ENCODE results near the gene DTD1. TPM values are rescaled to one million over a fixed set of nuclear protein-coding genes. Genes with fewer than 3 reads are reported as not detected.

DTD1 gene
- total RNA-seq, 1 experiment from 2014 or later: 62.8 TPM

DNA sequence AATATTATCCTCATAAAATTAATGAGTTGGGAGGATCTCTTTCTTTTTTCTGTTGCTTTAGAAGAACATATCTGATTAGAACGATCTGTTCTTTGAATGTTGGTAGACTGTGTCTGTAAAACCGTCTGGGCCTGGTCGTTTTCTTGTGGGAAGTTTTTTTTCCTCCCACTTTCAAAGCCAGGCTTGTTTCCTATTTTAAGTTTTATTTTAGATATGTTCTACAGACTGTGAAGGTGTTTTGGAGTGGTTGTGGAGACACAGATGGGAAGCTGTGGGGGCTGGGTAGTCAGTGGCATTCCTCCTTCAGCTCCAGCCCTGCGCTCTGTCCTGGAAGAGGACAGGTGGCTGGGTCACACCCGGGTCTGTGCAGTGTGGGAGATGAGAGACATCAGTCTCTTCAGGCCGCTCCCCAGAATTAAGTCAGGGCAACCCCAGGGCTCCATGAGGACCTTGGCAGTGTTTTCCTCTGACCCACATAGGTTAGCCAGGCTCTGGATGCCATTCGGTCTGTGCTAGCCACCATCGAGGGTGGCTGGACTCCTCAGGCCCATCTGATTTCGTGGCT, 133.8 kb downstream of the DTD1 start:
- Histone ChIP-seq H3F3A (ENCODE audit: insufficient read depth, low read depth) (no peaks in the 10 kb centered on the region), H3K27ac (no peak overlapping the region), H3K36me3 (ENCODE audit: low read depth) (no peaks in the 10 kb centered on the region), H3K4me3 (no peak overlapping the region), H3K9me3 (ENCODE audit: insufficient read depth, low read depth) (no peaks in the 10 kb centered on the region), H3K4me2 (no peak overlapping the region), H3K79me2 (ENCODE audit: low read depth) (no peaks in the 10 kb centered on the region), H2AFZ (no peak overlapping the region), H3K4me1 (replicated peaks; ENCODE audit: insufficient read depth) (no peaks in the 10 kb centered on the region), H3K9me2 (ENCODE audit: insufficient read depth) (no peaks in the 10 kb centered on the region), H4K20me1 (ENCODE audit: insufficient read depth) (no peaks in the 10 kb centered on the region), H3K27me3 (ENCODE audit: insufficient read depth, low read depth) (no peaks in the 10 kb centered on the region)
- no peak for DNase-seq
- ChIA-PET POLR2A (ENCODE audit: unreplicated experiment) (no interaction called here), CTCF (no interaction called here)
- no TSS peak for BruUV-seq (replicated peaks)
- intact Hi-C loops (cut with micrococcal nuclease; ENCODE audit: unreplicated experiment): no loop called here
- TF ChIP-seq, protein P1, sequence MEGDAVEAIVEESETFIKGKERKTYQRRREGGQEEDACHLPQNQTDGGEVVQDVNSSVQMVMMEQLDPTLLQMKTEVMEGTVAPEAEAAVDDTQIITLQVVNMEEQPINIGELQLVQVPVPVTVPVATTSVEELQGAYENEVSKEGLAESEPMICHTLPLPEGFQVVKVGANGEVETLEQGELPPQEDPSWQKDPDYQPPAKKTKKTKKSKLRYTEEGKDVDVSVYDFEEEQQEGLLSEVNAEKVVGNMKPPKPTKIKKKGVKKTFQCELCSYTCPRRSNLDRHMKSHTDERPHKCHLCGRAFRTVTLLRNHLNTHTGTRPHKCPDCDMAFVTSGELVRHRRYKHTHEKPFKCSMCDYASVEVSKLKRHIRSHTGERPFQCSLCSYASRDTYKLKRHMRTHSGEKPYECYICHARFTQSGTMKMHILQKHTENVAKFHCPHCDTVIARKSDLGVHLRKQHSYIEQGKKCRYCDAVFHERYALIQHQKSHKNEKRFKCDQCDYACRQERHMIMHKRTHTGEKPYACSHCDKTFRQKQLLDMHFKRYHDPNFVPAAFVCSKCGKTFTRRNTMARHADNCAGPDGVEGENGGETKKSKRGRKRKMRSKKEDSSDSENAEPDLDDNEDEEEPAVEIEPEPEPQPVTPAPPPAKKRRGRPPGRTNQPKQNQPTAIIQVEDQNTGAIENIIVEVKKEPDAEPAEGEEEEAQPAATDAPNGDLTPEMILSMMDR (conservative IDR thresholded peaks at IDR 0.05): no peak
- TF ChIP-seq EZH2 (IDR thresholded peaks at IDR 0.05; ENCODE audit: low read depth): no peak

DNA sequence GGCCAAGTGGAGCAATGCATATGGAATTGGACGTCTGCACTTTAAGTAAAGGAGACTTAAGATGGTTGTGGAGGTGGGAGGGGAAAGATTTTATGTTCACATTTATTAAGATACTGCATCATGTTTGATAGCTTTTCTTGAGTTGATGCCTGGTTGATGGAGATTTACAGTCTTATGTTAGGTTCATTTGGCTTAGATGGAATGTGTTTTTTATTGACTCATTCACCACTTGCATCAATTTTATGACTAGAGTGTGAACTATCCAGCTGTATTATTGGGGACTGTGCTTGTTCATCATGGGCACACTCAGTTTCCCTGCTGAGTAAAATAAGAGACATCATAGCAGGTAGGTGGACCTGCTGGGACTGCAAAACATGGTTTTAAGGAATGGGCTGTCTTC, 134.5 kb downstream of the DTD1 start:
- intact Hi-C loops (cut with micrococcal nuclease; ENCODE audit: unreplicated experiment): no loop called here
- no peaks in the 10 kb centered on the region for H3K79me2 ChIP-seq (ENCODE audit: low read depth)
- DNase-seq: no peak
- H3F3A ChIP-seq (ENCODE audit: insufficient read depth, low read depth): no peaks in the 10 kb centered on the region
- ChIA-PET CTCF (no interaction called here), POLR2A (ENCODE audit: unreplicated experiment) (no interaction called here)
- H3K36me3 ChIP-seq (ENCODE audit: low read depth): no peaks in the 10 kb centered on the region
- BruUV-seq (replicated peaks): no TSS peak
- no peaks in the 10 kb centered on the region for H3K9me2 ChIP-seq (ENCODE audit: insufficient read depth)
- no peak overlapping the region for H3K27ac ChIP-seq
- no peaks in the 10 kb centered on the region for H3K4me1 ChIP-seq (replicated peaks; ENCODE audit: insufficient read depth)
- no peak overlapping the region for H2AFZ ChIP-seq
- H3K4me2 ChIP-seq: no peak overlapping the region
- TF ChIP-seq, protein P1 (conservative IDR thresholded peaks at IDR 0.05): no peak
- TF ChIP-seq EZH2 (IDR thresholded peaks at IDR 0.05; ENCODE audit: low read depth): no peak
- no peaks in the 10 kb centered on the region for H4K20me1 ChIP-seq (ENCODE audit: insufficient read depth)
- H3K27me3 ChIP-seq (ENCODE audit: insufficient read depth, low read depth): no peaks in the 10 kb centered on the region
- no peaks in the 10 kb centered on the region for H3K9me3 ChIP-seq (ENCODE audit: insufficient read depth, low read depth)
- no peak overlapping the region for H3K4me3 ChIP-seq

DNA sequence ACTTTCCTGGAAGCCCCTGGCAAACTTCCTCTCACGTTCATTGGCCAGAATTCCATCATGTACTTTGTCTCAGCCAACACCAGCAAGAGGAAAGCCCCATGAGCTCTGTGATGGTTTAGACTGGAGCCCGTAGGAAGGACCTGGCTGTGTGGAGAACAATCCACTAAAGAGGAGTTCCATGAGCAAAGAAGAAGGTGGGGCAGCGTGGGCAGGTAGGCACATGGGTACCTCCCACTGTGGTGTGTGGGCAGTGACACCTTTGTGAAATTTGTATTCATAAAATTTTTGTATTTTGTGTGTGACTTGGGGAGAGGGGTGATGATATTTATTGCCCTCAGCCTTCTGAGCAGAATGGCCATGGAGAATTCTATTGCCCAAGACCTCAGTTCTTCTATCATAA, 136.2 kb downstream of the DTD1 start:
- no peaks in the 10 kb centered on the region for H3K27me3 ChIP-seq (ENCODE audit: insufficient read depth, low read depth)
- DNase-seq: no peak
- no peak overlapping the region for H2AFZ ChIP-seq
- H3K79me2 ChIP-seq (ENCODE audit: low read depth): no peaks in the 10 kb centered on the region
- H3K4me2 ChIP-seq: no peak overlapping the region
- no peak overlapping the region for H3K4me3 ChIP-seq
- BruUV-seq (replicated peaks): no TSS peak
- H3K9me2 ChIP-seq (ENCODE audit: insufficient read depth): no peaks in the 10 kb centered on the region
- no peak overlapping the region for H3K27ac ChIP-seq
- ChIA-PET CTCF (no interaction called here), POLR2A (ENCODE audit: unreplicated experiment) (no interaction called here)
- no peaks in the 10 kb centered on the region for H3F3A ChIP-seq (ENCODE audit: insufficient read depth, low read depth)
- no peaks in the 10 kb centered on the region for H3K36me3 ChIP-seq (ENCODE audit: low read depth)
- H3K9me3 ChIP-seq (ENCODE audit: insufficient read depth, low read depth): no peaks in the 10 kb centered on the region
- TF ChIP-seq, protein P1 (conservative IDR thresholded peaks at IDR 0.05): no peak
- TF ChIP-seq EZH2 (IDR thresholded peaks at IDR 0.05; ENCODE audit: low read depth): no peak
- no peaks in the 10 kb centered on the region for H4K20me1 ChIP-seq (ENCODE audit: insufficient read depth)
- no peaks in the 10 kb centered on the region for H3K4me1 ChIP-seq (replicated peaks; ENCODE audit: insufficient read depth)
- intact Hi-C loops (cut with micrococcal nuclease; ENCODE audit: unreplicated experiment): no loop called here

Measured in PC-9 (cell line).